GM23248 (cell line): Measurements from ENCODE around the gene USP24. TPM values are rescaled to one million over a fixed set of nuclear protein-coding genes. Genes with fewer than 3 reads are reported as not detected.

Source experiments
- DNase-seq: peaks from one replicate; pipeline ENCODE4 v3.0.0-alpha.2; 2015
- H2AFZ ChIP-seq: fragments of 200-600 bp; sonication (generic); 2 replicates; pipeline ENCODE4 v1.6.1; 2016; ENCODE audit warnings: antibody characterized with exemption
- H3F3A ChIP-seq: fragments of 200-600 bp; sonication (generic); 2 replicates; pipeline ENCODE4 v1.6.1; 2016; ENCODE audit warnings: mild to moderate bottlenecking, antibody characterized with exemption, mixed run types; ENCODE audit not compliant: insufficient read depth
- H3K27ac ChIP-seq: fragments of 200-600 bp; sonication (generic); 2 replicates; pipeline ENCODE4 v1.5.1; 2016; ENCODE audit warnings: mild to moderate bottlenecking
- H3K27me3 ChIP-seq: fragments of 200-600 bp; sonication (generic); replicated peaks from 2 replicates; pipeline ENCODE4 v1.6.1; 2016; ENCODE audit warnings: mild to moderate bottlenecking; ENCODE audit not compliant: insufficient read depth
- H3K36me3 ChIP-seq: fragments of 200-600 bp; sonication (generic); 2 replicates; pipeline ENCODE4 v1.6.1; 2016; ENCODE audit warnings: low read depth, mild to moderate bottlenecking
- H3K4me1 ChIP-seq: fragments of 200-600 bp; sonication (generic); 2 replicates; pipeline ENCODE4 v1.6.1; 2016; ENCODE audit warnings: mild to moderate bottlenecking; ENCODE audit not compliant: insufficient read depth
- H3K4me2 ChIP-seq: fragments of 200-600 bp; sonication (generic); one replicate; pipeline ENCODE4 v1.6.1; 2016; ENCODE audit warnings: mild to moderate bottlenecking; ENCODE audit not compliant: unreplicated experiment
- H3K4me3 ChIP-seq: fragments of 200-600 bp; sonication (generic); 2 replicates; pipeline ENCODE4 v1.5.1; 2016; ENCODE audit warnings: mild to moderate bottlenecking
- H3K79me2 ChIP-seq: fragments of 200-600 bp; sonication (generic); 2 replicates; pipeline ENCODE4 v1.6.1; 2016; ENCODE audit warnings: mild to moderate bottlenecking; ENCODE audit not compliant: insufficient read depth
- H3K9ac ChIP-seq: fragments of 200-600 bp; sonication (generic); 2 replicates; pipeline ENCODE4 v1.6.1; 2016; ENCODE audit warnings: mild to moderate bottlenecking
- H3K9me2 ChIP-seq: fragments of 200-600 bp; sonication (generic); 2 replicates; pipeline ENCODE4 v1.6.1; 2016; ENCODE audit warnings: mixed run types, mild to moderate bottlenecking, moderate library complexity; ENCODE audit not compliant: insufficient read depth
- H3K9me3 ChIP-seq: fragments of 200-600 bp; sonication (generic); one replicate; pipeline ENCODE4 v1.6.1; 2017; ENCODE audit warnings: low read depth
- H4K20me1 ChIP-seq: fragments of 200-600 bp; sonication (generic); 2 replicates; pipeline ENCODE4 v1.6.0; 2016; ENCODE audit not compliant: insufficient read depth
- EZH2 ChIP-seq: fragments of 200-600 bp; sonication (generic); IDR thresholded peaks from 2 replicates; pipeline ENCODE4 v1.6.1; 2018; ENCODE audit warnings: antibody characterized with exemption, mild to moderate bottlenecking; ENCODE audit not compliant: insufficient read depth, poor library complexity, severe bottlenecking
- EZH2phosphoT487 ChIP-seq: fragments of 200-600 bp; sonication (generic); IDR thresholded peaks from 2 replicates; pipeline ENCODE4 v1.6.1; 2018; ENCODE audit warnings: antibody characterized with exemption, moderate library complexity, mild to moderate bottlenecking, low read depth; ENCODE audit not compliant: insufficient read depth
- WGBS, 2 experiments: methylation state at CpG; one replicate each; pipeline ENCODE4 v1.1.6; 2015 to 2017; ENCODE audit warnings: low lambda C conversion rate in 2 of 2, low coverage in 1 of 2; ENCODE audit errors: missing lambda C conversion rate in 2 of 2; 5-methylcytosine and 5-hydroxymethylcytosine counted together
- in situ Hi-C: fragments of 300-500 bp; cut with MboI; formaldehyde crosslinking; loops from 2 replicates; pipeline ENCODE4 v1.15.0; 2020
- polyA plus RNA-seq: library from polyadenylated mRNA; unstranded; fragments of >200 nt; fragmentation: Nextera tagmentation; extraction: Ambion mirVana; gene quantifications from 2 replicates; pipeline ENCODE4 v1.2.1, GENCODE V29; 2016
- total RNA-seq: library from RNA; depleted of rRNA; stranded (reverse); fragments of >200 nt; shearing (Covaris generic); gene quantifications from 2 replicates; pipeline ENCODE4 v1.2.3, GENCODE V29; 2014

USP24 gene
- total and polyA plus RNA-seq, 2 experiments from 2014 or later: 3.3 to 16.3 TPM

- Histone ChIP-seq H3K36me3 (0 out of 2 replicates have a peak, but pooled peaks cover 8% of the 10 kb centered on the region), H3K9ac (no peak overlapping the region), H3K4me3 (no peak overlapping the region), H3K27me3 (no peaks in the 10 kb centered on the region), H4K20me1 (no peaks in the 10 kb centered on the region), H3K4me1 (peaks cover 6% of the 10 kb centered on the region), H3K9me2 (no peaks in the 10 kb centered on the region), H3K4me2 (no peak overlapping the region), H2AFZ (no peak overlapping the region), H3K27ac (no peak overlapping the region), H3K9me3 (no peaks in the 10 kb centered on the region), H3K79me2 (peaks cover 96% of the 10 kb centered on the region), H3F3A (no peaks in the 10 kb centered on the region)
- WGBS, 2 experiments: 98% methylated on average over 5 of the region's 5 CpGs
- DNase-seq: no peak
- TF ChIP-seq EZH2 (no peak), EZH2phosphoT487 (no peak)
- in situ Hi-C loops: no loop called here
Measured at GRCh38 chr1:55180075-55180670, 35.0 kb downstream of the USP24 start.

DNA sequence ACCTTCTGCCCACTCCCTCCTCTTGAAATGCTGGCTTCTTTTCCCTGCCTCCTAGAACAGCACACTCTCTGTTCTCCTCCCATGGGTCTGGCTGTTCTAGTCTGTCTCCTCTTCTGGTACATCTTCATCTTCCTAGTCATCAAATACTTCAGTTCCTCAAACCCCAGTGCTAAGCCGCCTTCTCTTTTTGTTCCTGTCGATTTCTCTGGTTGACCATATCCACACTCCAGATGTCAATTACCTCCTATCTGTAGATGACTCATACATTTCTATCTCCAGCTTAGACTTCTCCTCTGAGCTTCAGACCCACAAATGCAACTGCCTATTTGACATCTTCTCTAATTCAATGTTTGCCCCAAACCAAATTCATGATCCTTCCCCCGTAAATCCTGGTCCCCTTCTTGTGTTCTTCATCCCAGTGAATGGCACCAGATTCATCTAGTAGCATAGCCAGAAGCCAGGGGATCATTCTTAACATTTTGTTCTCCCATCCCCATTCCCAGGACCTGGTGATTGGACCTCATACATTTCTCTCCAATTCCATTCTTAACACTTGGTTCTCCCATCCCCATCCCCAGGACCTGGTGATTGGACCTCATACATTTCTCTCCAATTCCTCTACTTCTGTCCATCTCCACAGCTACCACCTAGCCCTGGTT lies 35.9 kb downstream of the USP24 start:
- H3K27ac ChIP-seq: no peak overlapping the region
- H3K36me3 ChIP-seq: 0 out of 2 replicates have a peak, but pooled peaks cover 8% of the 10 kb centered on the region
- no peak overlapping the region for H3K9ac ChIP-seq
- H3F3A ChIP-seq: no peaks in the 10 kb centered on the region
- TF ChIP-seq EZH2phosphoT487: no peak
- no peak for TF ChIP-seq EZH2
- DNase-seq: no peak
- in situ Hi-C loops: no loop called here
- peak overlapping the region; percentile 3 for H3K4me2 ChIP-seq
- H3K27me3 ChIP-seq: no peaks in the 10 kb centered on the region
- no peak overlapping the region for H3K4me3 ChIP-seq
- peaks cover 87% of the 10 kb centered on the region for H3K79me2 ChIP-seq
- H2AFZ ChIP-seq: no peak overlapping the region
- no peaks in the 10 kb centered on the region for H3K9me3 ChIP-seq
- WGBS, 2 experiments: 98 to 100% methylated on average over 3 of the region's 3 CpGs
- H3K9me2 ChIP-seq: no peaks in the 10 kb centered on the region
- H3K4me1 ChIP-seq: peaks cover 6% of the 10 kb centered on the region
- no peaks in the 10 kb centered on the region for H4K20me1 ChIP-seq

DNA sequence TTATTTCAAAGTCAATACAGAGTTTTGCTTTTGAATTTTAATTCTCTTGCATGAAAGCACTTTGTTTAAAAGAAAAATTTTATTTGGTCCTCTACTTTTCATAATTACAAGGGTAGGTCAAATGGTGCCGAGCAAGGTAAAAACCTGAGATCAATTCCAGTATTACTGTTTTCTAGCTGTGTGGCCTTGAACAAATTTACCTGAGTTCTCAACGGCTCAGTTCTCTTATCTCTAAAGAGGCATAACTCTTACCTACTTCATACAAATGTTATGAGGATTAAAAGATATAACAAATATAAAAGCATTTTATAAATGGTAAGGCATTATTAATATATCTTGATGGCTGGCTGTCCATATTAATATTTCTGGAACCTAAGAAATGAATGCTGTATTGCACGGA lies 42.5 kb downstream of the USP24 start:
- Histone ChIP-seq H2AFZ (no peak overlapping the region), H3F3A (no peaks in the 10 kb centered on the region), H3K4me2 (no peak overlapping the region), H3K9me3 (no peaks in the 10 kb centered on the region), H3K79me2 (peaks cover 47% of the 10 kb centered on the region), H4K20me1 (no peaks in the 10 kb centered on the region; the same call in 1 of the 2 replicates), H3K27me3 (no peaks in the 10 kb centered on the region), H3K4me3 (no peak overlapping the region), H3K36me3 (peaks cover 31% of the 10 kb centered on the region), H3K4me1 (no peaks in the 10 kb centered on the region), H3K27ac (no peak overlapping the region), H3K9me2 (no peaks in the 10 kb centered on the region), H3K9ac (no peak overlapping the region)
- no peak for DNase-seq
- WGBS, 2 experiments: 97 to 100% methylated on average over 3 of the region's 3 CpGs
- TF ChIP-seq EZH2phosphoT487 (no peak), EZH2 (no peak)
- in situ Hi-C loops: no loop called here

GRCh38 chr1:55172272-55172671 lies 42.9 kb downstream of the USP24 start:
- DNase-seq: no peak
- no peak overlapping the region for H3K9ac ChIP-seq
- H3K4me1 ChIP-seq: no peaks in the 10 kb centered on the region
- no peak overlapping the region for H3K27ac ChIP-seq
- no peaks in the 10 kb centered on the region; the same call in 1 of the 2 replicates for H4K20me1 ChIP-seq
- TF ChIP-seq EZH2: no peak
- TF ChIP-seq EZH2phosphoT487: no peak
- 94 to 99% methylated on average over 2 of the region's 2 CpGs for WGBS, 2 experiments
- no peak overlapping the region for H3K4me3 ChIP-seq
- H3K79me2 ChIP-seq: peaks cover 43% of the 10 kb centered on the region
- H3K9me2 ChIP-seq: no peaks in the 10 kb centered on the region
- no peaks in the 10 kb centered on the region for H3K27me3 ChIP-seq
- no peak overlapping the region for H2AFZ ChIP-seq
- in situ Hi-C loops: no loop called here
- H3K9me3 ChIP-seq: no peaks in the 10 kb centered on the region
- no peaks in the 10 kb centered on the region for H3F3A ChIP-seq
- H3K4me2 ChIP-seq: no peak overlapping the region
- peaks cover 31% of the 10 kb centered on the region for H3K36me3 ChIP-seq
